ENCODE results near the gene PIR. TPM values are rescaled to one million over a fixed set of nuclear protein-coding genes. Genes with fewer than 3 reads are reported as not detected.

The PIR gene
- total and polyA plus RNA-seq, 2 of the 8 experiments (the other 6 are each of a cell fraction or from before 2014, with no cell fraction given): 6.4 to 10.3 TPM

DNA sequence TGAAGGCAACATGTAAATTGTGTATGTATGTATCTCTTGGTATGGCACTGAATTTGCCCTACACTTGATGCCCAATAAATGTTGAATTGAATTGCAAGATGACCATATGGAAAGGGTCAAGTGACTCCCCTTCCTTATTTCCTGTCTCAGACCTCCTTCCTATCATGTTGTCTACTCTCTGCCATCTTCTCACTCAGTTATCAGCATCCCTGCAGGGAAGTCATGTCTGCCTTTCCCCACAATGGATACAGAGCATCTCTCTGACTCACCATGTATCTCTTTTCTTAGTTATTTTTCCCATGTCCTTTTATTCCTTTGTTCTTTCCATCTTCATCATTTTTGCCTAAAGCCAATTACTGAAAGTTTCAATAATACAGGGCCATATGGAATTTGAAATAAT lies 30.0 kb upstream of the PIR start:
- no peak overlapping the region for H3K4me2 ChIP-seq (ENCODE audit: insufficient read depth in 1 of 2, low read depth in 2 of 2, low read length in 2 of 2)
- H3K56ac ChIP-seq (replicated peaks; ENCODE audit: insufficient read length, low read depth, low read length): no peak overlapping the region
- H3K4me1 ChIP-seq (replicated peaks in 1 of 4; ENCODE audit: control insufficient read depth in 3 of 4, insufficient read depth in 4 of 4, low read length in 3 of 4): no peaks in the 10 kb centered on the region
- H3K36me3 ChIP-seq (ENCODE audit: control insufficient read depth in 2 of 4, insufficient read depth in 4 of 4, low read length in 3 of 4): no peaks in the 10 kb centered on the region
- no peak overlapping the region for H3K4ac ChIP-seq (replicated peaks; ENCODE audit: insufficient read length, low read depth, low read length)
- H3K9ac ChIP-seq (replicated peaks in 1 of 4; ENCODE audit: extremely low read depth in 1 of 4, low read depth in 3 of 4, low read length in 3 of 4): no peak overlapping the region
- no peak overlapping the region for H4K5ac ChIP-seq (ENCODE audit: insufficient read length, low read depth, low read length)
- no peak overlapping the region for H2BK20ac ChIP-seq (ENCODE audit: low read length)
- CTCF ChIA-PET (ENCODE audit: partially characterized antibody): no interaction called here
- H3K14ac ChIP-seq (ENCODE audit: insufficient read length): no peak overlapping the region
- FAIRE-seq: no peak
- H4K8ac ChIP-seq (ENCODE audit: extremely low read depth, insufficient read depth, low read length): no peak overlapping the region
- H4K91ac ChIP-seq (replicated peaks; ENCODE audit: insufficient read length, low read length): no peak overlapping the region
- no peaks in the 10 kb centered on the region for H3K27me3 ChIP-seq (replicated peaks in 1 of 4; ENCODE audit: control insufficient read depth in 3 of 4, extremely low read depth in 1 of 4, insufficient read depth in 3 of 4, low read length in 3 of 4)
- DNase-seq (ENCODE audit: low read depth in 1 of 2, low spot score in 2 of 2): no peak
- H3K9me3 ChIP-seq (ENCODE audit: insufficient read depth in 2 of 2, low read depth in 1 of 2, low read length in 1 of 2): no peaks in the 10 kb centered on the region
- no peak overlapping the region for H2BK5ac ChIP-seq (ENCODE audit: low read depth, low read length)
- no peak overlapping the region for H2BK12ac ChIP-seq (ENCODE audit: low read depth, low read length)
- H3K27ac ChIP-seq (ENCODE audit: low read depth, low read length): no peak overlapping the region
- H3K79me2 ChIP-seq (ENCODE audit: control insufficient read depth in 1 of 2, insufficient read depth in 2 of 2, low read length in 2 of 2): no peaks in the 10 kb centered on the region
- POLR2A ChIA-PET (ENCODE audit: partially characterized antibody): no interaction called here
- no peak overlapping the region for H3K23ac ChIP-seq (ENCODE audit: insufficient read length)
- H2BK120ac ChIP-seq (replicated peaks; ENCODE audit: low read depth, low read length): no peak overlapping the region
- H2AK5ac ChIP-seq (ENCODE audit: low read depth, low read length): no peak overlapping the region
- no peak overlapping the region for H2AFZ ChIP-seq (ENCODE audit: low read length)
- H2BK15ac ChIP-seq (ENCODE audit: low read length): no peak overlapping the region
- no peaks in the 10 kb centered on the region for H3K23me2 ChIP-seq (ENCODE audit: low read depth, low read length)
- no peak overlapping the region for H3K18ac ChIP-seq (ENCODE audit: extremely low read depth, low read length)
- H3K79me1 ChIP-seq (ENCODE audit: low read depth, low read length): no peaks in the 10 kb centered on the region
- TF ChIP-seq CBX8 (IDR thresholded peaks at IDR 0.05; ENCODE audit: borderline replicate concordance, low read depth, low read length) (no peak), CHD1 (IDR thresholded peaks at IDR 0.05; ENCODE audit: low read depth, low read length) (no peak), TAF1 (IDR thresholded peaks at IDR 0.05; ENCODE audit: low read depth, low read length) (no peak)
- no peak overlapping the region for H3K4me3 ChIP-seq (ENCODE audit: extremely low read depth in 1 of 4, insufficient read depth in 2 of 4, low read depth in 3 of 4, low read length in 4 of 4)
- no peaks in the 10 kb centered on the region for H4K20me1 ChIP-seq (replicated peaks in 1 of 2; ENCODE audit: control insufficient read depth in 1 of 2, insufficient read depth in 2 of 2, low read length in 2 of 2)

All from H1 (cell line).